Muscle of leg (tissue), 11 donors: ENCODE data around the gene ASCL5. TPM values are rescaled to one million over a fixed set of nuclear protein-coding genes. Genes with fewer than 3 reads are reported as not detected.

Experiments used
- DNase-seq: peaks from one replicate; pipeline ENCODE4 v3.0.0; 2013
- H3K27ac ChIP-seq: one replicate; pipeline ENCODE4 v1.5.1; 2013; ENCODE audit warnings: mild to moderate bottlenecking, low read length, control low read depth
- H3K27me3 ChIP-seq: one replicate; pipeline ENCODE4 v1.6.1; 2013; ENCODE audit warnings: low read length; ENCODE audit not compliant: control insufficient read depth, insufficient read depth
- H3K36me3 ChIP-seq: one replicate; pipeline ENCODE4 v1.6.1; 2013; ENCODE audit warnings: low read length; ENCODE audit not compliant: control insufficient read depth, insufficient read depth
- H3K4me1 ChIP-seq: one replicate; pipeline ENCODE4 v1.6.1; 2013; ENCODE audit warnings: low read length; ENCODE audit not compliant: control insufficient read depth, insufficient read depth
- H3K4me3 ChIP-seq: one replicate; pipeline ENCODE4 v1.5.1; 2013; ENCODE audit warnings: low read length, control low read depth
- H3K9me3 ChIP-seq: replicated peaks from 2 replicates; pipeline ENCODE4 v1.6.1; 2013; ENCODE audit warnings: low read depth, low read length; ENCODE audit not compliant: control insufficient read depth
- WGBS: methylation state at CpG from one replicate; pipeline ENCODE4 v1.1.5; 2013; ENCODE audit warnings: missing lambda C conversion rate; ENCODE audit not compliant: insufficient coverage; 5-methylcytosine and 5-hydroxymethylcytosine counted together
- polyA plus RNA-seq, 8 donors: library from polyadenylated mRNA; unstranded; fragments of 120-200 nt; gene quantifications; one replicate each; pipeline versions ENCODE4 v1.2.1 to v1.2.3, GENCODE V29; 2013; ENCODE audit warnings: inconsistent platforms in 1 of 8, low replicate concordance in 1 of 8; ENCODE audit not compliant: insufficient read length in 8 of 8, insufficient read depth in 1 of 8
- total RNA-seq: library from RNA; stranded (reverse); fragments of 120-200 nt; gene quantifications from one replicate; pipeline ENCODE4 v1.2.4, GENCODE V29; 2013

ASCL5 gene
- total and polyA plus RNA-seq, 9 donors, result 0.04 to 0.40 (median 0.25) TPM; not detected in 1

DNA sequence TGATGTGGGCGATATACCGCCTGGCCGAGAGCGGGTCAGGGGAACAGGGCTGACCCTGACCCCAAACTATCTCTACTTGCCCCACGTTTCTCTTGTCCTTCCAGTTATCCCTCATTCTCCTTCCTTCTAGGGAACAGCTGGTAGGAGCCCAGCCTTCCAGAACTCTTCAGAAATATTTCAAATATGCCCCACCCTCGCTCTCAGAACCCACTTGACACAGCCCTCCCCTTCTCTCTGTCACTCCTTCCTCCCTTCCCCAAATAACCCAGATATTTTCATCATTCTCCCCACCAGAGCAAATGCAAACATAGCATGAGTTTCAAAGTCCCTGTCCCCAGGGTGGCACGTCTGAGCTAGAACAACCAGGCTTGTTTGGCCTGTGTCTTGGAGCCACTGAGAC lies 15.8 kb downstream of the ASCL5 start:
- no peak for DNase-seq
- peaks cover 65% of the 10 kb centered on the region for H3K4me1 ChIP-seq
- H3K36me3 ChIP-seq, result peaks cover 8% of the 10 kb centered on the region
- peak overlapping the region; percentile 62 for H3K27ac ChIP-seq
- H3K27me3 ChIP-seq, result peaks cover 19% of the 10 kb centered on the region
- WGBS, result 72% methylated on average over 3 of the region's 7 CpGs
- H3K9me3 ChIP-seq, result no peaks in the 10 kb centered on the region
- peak overlapping the region; percentile 27 for H3K4me3 ChIP-seq

DNA sequence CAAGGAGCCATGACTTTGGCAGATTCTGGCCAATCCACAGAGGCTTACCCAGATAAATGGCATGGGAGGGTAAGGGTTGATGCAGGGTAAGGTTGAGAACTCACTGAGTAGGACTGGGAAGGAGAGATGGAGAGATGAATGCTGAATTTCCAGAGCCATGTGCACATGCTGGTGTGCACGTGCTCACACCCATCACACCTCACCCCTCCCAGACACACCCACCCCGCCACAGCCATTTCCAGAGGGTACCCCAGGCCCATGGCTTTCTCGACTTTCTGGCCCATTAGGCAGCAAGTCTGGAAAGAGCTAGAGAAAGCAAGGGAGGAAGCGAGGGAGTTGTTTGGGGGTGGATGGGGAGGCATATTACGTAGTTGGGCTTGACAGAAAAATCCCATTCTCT lies 16.4 kb downstream of the ASCL5 start:
- peaks cover 65% of the 10 kb centered on the region for H3K4me1 ChIP-seq
- H3K27me3 ChIP-seq, result peaks cover 17% of the 10 kb centered on the region
- H3K36me3 ChIP-seq, result peaks cover 8% of the 10 kb centered on the region
- no peak for DNase-seq
- no CpG with 5 or more reads among the region's 5 CpGs for WGBS
- H3K9me3 ChIP-seq, result no peaks in the 10 kb centered on the region
- H3K4me3 ChIP-seq, result peak overlapping the region; percentile 27
- H3K27ac ChIP-seq, result peak overlapping the region; percentile 62

DNA sequence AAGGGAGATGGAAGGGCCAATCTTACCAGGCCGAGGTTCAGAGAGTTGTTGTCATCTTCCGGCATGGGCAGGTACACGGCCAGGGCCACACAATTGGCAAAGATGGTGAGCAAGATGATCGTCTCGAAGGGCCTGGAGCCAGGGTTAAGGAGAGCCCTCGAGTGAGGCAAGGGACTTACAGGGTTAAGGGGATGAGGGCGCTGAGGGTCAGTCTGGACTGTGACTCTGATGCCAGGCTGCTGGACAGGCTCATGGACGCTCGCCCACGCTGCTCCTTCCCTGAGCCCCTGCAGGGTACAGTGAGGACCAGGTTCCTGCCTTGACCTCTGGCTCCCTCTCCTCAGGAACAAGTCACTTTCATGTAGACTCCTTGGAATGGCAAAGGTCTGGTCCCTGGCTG lies 16.8 kb downstream of the ASCL5 start:
- Histone ChIP-seq H3K36me3 (peaks cover 8% of the 10 kb centered on the region), H3K4me1 (peaks cover 64% of the 10 kb centered on the region), H3K27me3 (peaks cover 12% of the 10 kb centered on the region), H3K9me3 (no peaks in the 10 kb centered on the region), H3K27ac (no peak overlapping the region), H3K4me3 (peak overlapping the region; percentile 10)
- DNase-seq, result no peak
- 87% methylated on average over 10 of the region's 10 CpGs for WGBS

DNA sequence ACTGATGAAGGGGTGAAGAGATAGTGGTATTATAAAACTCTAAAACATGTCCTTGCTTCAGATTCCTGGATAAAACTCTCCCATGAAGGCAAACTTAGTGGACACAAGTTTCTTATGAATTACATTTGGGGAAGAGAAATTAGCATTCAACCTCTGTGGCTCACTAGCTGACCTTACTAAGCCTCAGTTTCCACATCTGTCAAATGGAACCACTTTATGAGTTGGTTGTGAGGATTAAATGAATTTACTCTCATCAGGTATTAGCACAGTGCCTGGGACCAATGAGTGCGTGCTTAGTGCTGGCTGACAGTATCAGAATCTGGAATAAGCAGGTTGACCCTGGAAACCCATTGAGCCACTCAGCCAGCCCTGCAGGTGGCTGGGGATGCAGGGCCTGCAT lies 17.3 kb downstream of the ASCL5 start:
- H3K4me1 ChIP-seq, result peaks cover 65% of the 10 kb centered on the region
- H3K36me3 ChIP-seq, result peaks cover 8% of the 10 kb centered on the region
- no peak overlapping the region for H3K27ac ChIP-seq
- no peak overlapping the region for H3K4me3 ChIP-seq
- DNase-seq, result no peak
- 100% methylated on average over 1 of the region's 1 CpG for WGBS
- H3K27me3 ChIP-seq, result peaks cover 8% of the 10 kb centered on the region
- no peaks in the 10 kb centered on the region for H3K9me3 ChIP-seq

DNA sequence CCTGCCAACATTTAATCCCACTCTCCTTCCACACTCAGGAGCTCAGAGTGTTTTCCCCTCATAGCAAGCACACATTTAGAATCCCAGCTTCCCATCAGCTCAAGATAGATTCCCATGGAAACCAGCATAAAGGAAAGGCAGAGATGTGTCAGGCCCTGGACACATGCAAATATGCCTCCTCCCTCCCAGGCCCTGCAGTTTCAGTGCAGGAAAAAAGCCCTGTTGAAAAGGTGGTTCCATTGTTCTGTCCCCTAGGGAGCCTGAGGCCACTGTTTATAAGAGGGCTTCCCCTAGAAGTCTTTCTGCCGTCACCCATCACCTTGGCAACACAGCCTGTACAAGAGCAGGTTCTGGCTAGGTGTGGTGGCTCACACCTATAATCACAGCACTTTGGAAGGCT lies 18.4 kb downstream of the ASCL5 start:
- Histone ChIP-seq H3K4me1 (peaks cover 65% of the 10 kb centered on the region), H3K27ac (peak overlapping the region; percentile 13)
- no peak for DNase-seq

DNA sequence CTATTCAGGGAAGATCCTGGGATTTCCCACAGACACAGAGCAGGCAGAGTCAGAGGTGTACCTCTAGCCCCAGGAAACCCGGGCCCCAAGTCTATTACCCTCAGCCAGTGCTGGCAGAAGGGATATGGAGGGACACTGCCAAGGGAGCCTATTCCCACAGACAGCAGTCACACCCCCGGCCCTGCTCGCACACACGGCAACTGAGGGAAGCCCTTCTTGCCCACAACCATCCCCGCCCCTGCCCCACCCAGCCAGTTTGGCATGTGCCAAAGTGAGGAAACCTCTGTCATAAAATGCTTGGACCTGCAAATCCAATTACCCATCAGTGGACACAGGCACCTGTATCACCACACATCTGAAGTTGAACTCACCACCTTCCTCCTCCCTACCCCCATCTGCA lies 21.3 kb downstream of the ASCL5 start:
- Histone ChIP-seq H3K27me3 (no peaks in the 10 kb centered on the region), H3K4me3 (no peak overlapping the region), H3K27ac (no peak overlapping the region), H3K4me1 (peaks cover 58% of the 10 kb centered on the region), H3K36me3 (peaks cover 11% of the 10 kb centered on the region), H3K9me3 (no peaks in the 10 kb centered on the region)
- no peak for DNase-seq
- 71% methylated on average over 5 of the region's 5 CpGs for WGBS

More for the DNA sequence above, 18.4 kb downstream of the ASCL5 start:
- H3K36me3 ChIP-seq, result peaks cover 8% of the 10 kb centered on the region
- H3K27me3 ChIP-seq, result peaks cover 4% of the 10 kb centered on the region
- no CpG with 5 or more reads among the region's 1 CpG for WGBS
- no peak overlapping the region for H3K4me3 ChIP-seq
- H3K9me3 ChIP-seq, result no peaks in the 10 kb centered on the region

DNA sequence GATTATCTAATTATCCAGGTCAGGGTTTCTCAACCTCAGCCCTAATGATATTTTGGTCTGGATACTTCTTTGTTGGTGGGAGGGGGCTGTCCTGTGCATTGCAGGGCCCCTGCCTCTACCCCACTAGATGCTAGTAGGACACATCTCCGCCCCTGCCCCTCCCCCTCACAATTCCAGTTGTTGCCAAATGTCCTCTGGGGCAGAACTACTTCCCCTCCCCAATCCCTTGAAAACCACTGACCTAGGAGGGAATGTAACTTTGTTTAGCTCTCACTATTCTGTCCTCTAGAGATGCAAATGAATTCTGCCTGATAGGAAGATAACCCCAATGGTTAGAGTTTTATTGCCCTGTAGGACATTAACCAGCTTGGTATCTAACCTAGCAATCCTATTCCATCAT lies 22.8 kb downstream of the ASCL5 start:
- H3K4me1 ChIP-seq, result peaks cover 64% of the 10 kb centered on the region

DNA sequence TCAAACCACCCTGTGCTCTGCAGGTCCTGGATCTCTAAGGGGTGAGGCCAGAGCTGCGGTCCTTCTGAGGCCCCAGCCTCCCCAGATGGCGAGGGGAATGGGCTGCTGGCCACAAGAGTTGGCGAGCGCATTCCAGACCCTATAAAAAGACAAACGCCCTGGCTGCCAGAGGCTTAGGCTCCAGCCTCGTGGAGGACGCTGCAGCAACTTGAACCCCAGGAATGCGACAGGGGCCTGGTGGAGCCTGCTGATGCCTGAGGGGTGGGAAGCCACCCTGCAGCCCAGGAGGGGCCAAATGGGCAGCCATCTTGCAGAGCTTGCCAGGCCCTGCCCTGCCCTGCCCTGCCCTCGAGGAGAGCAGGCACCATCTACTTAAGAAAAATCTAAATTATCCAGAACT lies 23.3 kb downstream of the ASCL5 start:
- Histone ChIP-seq H3K4me3 (no peak overlapping the region), H3K36me3 (peaks cover 9% of the 10 kb centered on the region), H3K27ac (peak overlapping the region; percentile 75), H3K27me3 (no peaks in the 10 kb centered on the region), H3K9me3 (no peaks in the 10 kb centered on the region), H3K4me1 (peaks cover 66% of the 10 kb centered on the region)
- DNase-seq, result no peak
- WGBS, result 58% methylated on average over 8 of the region's 9 CpGs

More for the DNA sequence above, 22.8 kb downstream of the ASCL5 start:
- no CpG with 5 or more reads among the region's 1 CpG for WGBS
- DNase-seq, result no peak
- no peak overlapping the region for H3K4me3 ChIP-seq
- no peaks in the 10 kb centered on the region for H3K9me3 ChIP-seq
- H3K27ac ChIP-seq, result peak overlapping the region; percentile 75
- no peaks in the 10 kb centered on the region for H3K27me3 ChIP-seq
- peaks cover 9% of the 10 kb centered on the region for H3K36me3 ChIP-seq

DNA sequence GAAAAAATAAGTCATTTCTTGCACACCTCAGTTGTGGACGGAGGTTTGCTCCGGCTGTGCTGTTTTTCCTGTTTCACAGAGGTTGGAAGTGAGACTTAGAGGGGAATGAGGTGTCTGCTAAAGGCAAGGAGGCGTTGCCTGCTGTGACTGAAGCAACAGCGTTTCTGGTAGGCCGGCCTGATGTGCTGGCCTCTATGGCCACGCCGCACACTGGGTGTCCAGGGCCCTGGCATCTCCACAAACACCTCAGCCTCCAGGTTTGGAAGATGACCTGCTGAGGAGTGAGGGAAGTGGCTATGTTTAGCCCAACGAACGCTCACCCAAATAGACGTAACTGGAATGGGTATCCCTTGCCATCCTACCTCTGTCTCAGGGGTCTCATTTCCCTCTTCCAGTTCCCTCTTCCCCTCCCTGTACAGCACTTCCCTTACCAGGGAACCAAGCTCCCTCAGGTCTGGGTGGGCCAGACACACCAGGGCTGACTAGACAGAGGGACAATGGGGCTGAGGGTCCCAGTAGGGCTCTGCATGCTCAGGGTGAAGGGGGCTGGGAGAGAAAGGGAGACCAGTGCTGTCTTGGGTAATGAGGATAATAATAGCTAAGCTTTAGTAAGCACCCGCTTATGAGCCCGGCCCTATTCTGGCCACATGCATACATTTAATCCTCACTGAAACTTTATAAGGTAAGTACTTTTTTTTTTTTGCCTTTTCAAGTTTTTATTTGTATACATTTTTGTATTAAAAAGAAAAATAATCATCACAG lies 26.6 kb downstream of the ASCL5 start:
- Histone ChIP-seq H3K9me3 (no peaks in the 10 kb centered on the region), H3K36me3 (peaks cover 6% of the 10 kb centered on the region), H3K27ac (peak overlapping the region; percentile 93), H3K4me1 (peaks cover 84% of the 10 kb centered on the region), H3K4me3 (no peak overlapping the region), H3K27me3 (no peaks in the 10 kb centered on the region)
- 64% methylated on average over 2 of the region's 12 CpGs for WGBS
- no peak for DNase-seq

DNA sequence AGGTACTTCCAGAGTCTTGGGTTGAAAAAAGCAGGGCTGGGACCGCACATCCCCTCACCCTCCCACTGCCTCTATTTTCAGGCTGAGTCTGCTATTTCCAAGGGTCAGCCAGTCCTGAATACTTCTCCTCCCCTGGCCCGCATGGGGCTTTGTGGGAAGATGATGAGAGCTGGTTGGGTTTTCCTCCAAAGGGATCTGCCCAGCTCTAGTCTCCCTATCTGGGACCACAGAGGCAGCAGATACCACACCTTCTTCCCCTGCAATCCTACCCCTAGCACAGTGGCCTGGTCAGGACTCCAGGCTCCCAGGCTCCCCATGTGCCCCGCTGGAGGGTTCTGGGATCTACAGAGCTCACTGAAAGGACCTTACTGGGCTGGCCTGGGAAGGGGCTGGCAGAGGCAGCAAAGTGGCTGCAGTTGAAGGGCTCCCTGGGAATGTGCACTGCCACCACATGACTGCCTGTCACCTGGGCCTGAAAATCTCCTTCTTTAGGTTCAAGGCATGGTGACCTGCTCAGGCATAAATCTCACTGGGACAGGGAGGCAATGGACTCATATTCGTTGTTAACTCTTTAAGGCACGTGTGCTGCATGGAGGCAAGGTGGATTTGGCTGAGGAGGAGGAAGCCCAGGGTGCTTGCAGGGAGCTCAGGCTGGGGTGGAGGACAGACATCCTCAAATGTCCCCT lies 27.8 kb downstream of the ASCL5 start:
- H3K27ac ChIP-seq, result peak overlapping the region; percentile 93
- no peaks in the 10 kb centered on the region for H3K9me3 ChIP-seq
- no CpG with 5 or more reads among the region's 5 CpGs for WGBS
- H3K36me3 ChIP-seq, result peaks cover 6% of the 10 kb centered on the region
- DNase-seq, result no peak
- no peaks in the 10 kb centered on the region for H3K27me3 ChIP-seq
- H3K4me1 ChIP-seq, result peaks cover 89% of the 10 kb centered on the region
- no peak overlapping the region for H3K4me3 ChIP-seq
